Gastrocnemius medialis (tissue), 4 donors: Measurements from ENCODE around the gene PRX. TPM values are rescaled to one million over a fixed set of nuclear protein-coding genes. Genes with fewer than 3 reads are reported as not detected.

Experiments used
- ATAC-seq, 2 donors: fragments of 150-250 bp; one replicate each; pipeline ENCODE4 v1.9.1; 2016
- DNase-seq, 2 donors: peaks; one replicate each; pipeline ENCODE4 v3.0.0-alpha.2; 2019
- H3K27ac ChIP-seq, 4 donors: fragments of 200-600 bp; sonication (generic); 1 replicate in 1 of 4; 2 replicates in 3 of 4; pipeline ENCODE4 v1.5.1; 2016 to 2018; ENCODE audit warnings: mild to moderate bottlenecking in 2 of 4, moderate library complexity in 1 of 4
- H3K27me3 ChIP-seq, 3 donors: fragments of 200-600 bp; sonication (generic) in 2 of 3; 1 replicate in 1 of 3; 2 replicates in 2 of 3; pipeline versions ENCODE4 v1.5.1 to v1.6.0; 2016 to 2019; ENCODE audit warnings: mild to moderate bottlenecking in 1 of 3, moderate library complexity in 1 of 3
- H3K36me3 ChIP-seq, 2 donors: fragments of 200-600 bp; sonication (generic) in 1 of 2; one replicate each; pipeline ENCODE4 v1.5.1; 2017 to 2018
- H3K4me1 ChIP-seq, 2 donors: fragments of 200-600 bp; sonication (generic) in 1 of 2; one replicate each; pipeline ENCODE4 v1.5.1; 2016 to 2017; ENCODE audit warnings: mild to moderate bottlenecking in 2 of 2
- H3K4me3 ChIP-seq, 4 donors: fragments of 200-600 bp; sonication (generic) in 3 of 4; 1 replicate in 1 of 4; 2 replicates in 3 of 4; pipeline ENCODE4 v1.5.1; 2016 to 2019; ENCODE audit warnings: mild to moderate bottlenecking in 2 of 4
- H3K9me3 ChIP-seq, 3 donors: fragments of 200-600 bp; sonication (generic) in 2 of 3; 1 replicate in 1 of 3; 2 replicates in 2 of 3; pipeline ENCODE4 v1.5.1; 2016 to 2019
- CTCF ChIP-seq, 5 experiments: fragments of 450-650 bp in 3 of 5; fragments of 200-600 bp in 2 of 5; sonication (generic) in 2 of 5; IDR thresholded peaks in 4 of 5; conservative IDR thresholded peaks in 1 of 5; 1 replicate in 4 of 5; 2 replicates in 1 of 5; pipeline ENCODE4 v1.5.1; 2016 to 2019; ENCODE audit warnings: antibody characterized with exemption in 5 of 5, mild to moderate bottlenecking in 3 of 5, moderate library complexity in 3 of 5
- POLR2A ChIP-seq, 2 donors: fragments of 450-650 bp; IDR thresholded peaks; one replicate each; pipeline ENCODE4 v1.6.1; 2017; ENCODE audit warnings: antibody characterized with exemption in 2 of 2, mild to moderate bottlenecking in 2 of 2, moderate library complexity in 2 of 2
- in situ Hi-C, 4 donors: fragments of 200-750 bp; cut with MboI; loops; one replicate each; pipeline versions ENCODE4 v1.15.0 to v1.8.0; 2017; ENCODE audit warnings: low sequenced_read_pairs in 4 of 4
- intact Hi-C: fragments of 100-400 bp; cut with DNase I; formaldehyde crosslinking; loops from one replicate; pipeline ENCODE4 v1.15.1; 2023; ENCODE audit warnings: low total_unique reads
- total RNA-seq, 4 donors: library from RNA; depleted of rRNA; stranded (reverse); fragments of >200 nt; gene quantifications; one replicate each; pipeline versions ENCODE4 v1.1.0 to v1.2.3, GENCODE V29; 2016

Gene PRX
- total RNA-seq, 4 donors from 2014 or later, result 2.4 to 4.2 (median 3.2) TPM

GRCh38 chr19:40383668-40384248 lies 29.4 kb downstream of the PRX start:
- DNase-seq (no peak), ATAC-seq (no peak)
- in situ Hi-C loops, result loop anchor here in 1 of 4 donors (25.0 kb wide), 1 partner anchor 1379 kb away; the partner anchor contains the start of gene CEACAM6
- no peaks in the 10 kb centered on the region for H3K4me1 ChIP-seq
- no peaks in the 10 kb centered on the region for H3K9me3 ChIP-seq
- H3K4me3 ChIP-seq, result no peak overlapping the region
- intact Hi-C loops, result no loop called here
- no peak for TF ChIP-seq POLR2A (IDR thresholded peaks at IDR 0.05)
- no peak for TF ChIP-seq CTCF (IDR thresholded peaks at IDR 0.05 in 4 of 5, conservative IDR thresholded peaks at IDR 0.05 in 1 of 5)
- no peak overlapping the region for H3K27ac ChIP-seq
- H3K36me3 ChIP-seq, result peaks cover 0 to 5% of the 10 kb centered on the region in 2 donors
- H3K27me3 ChIP-seq, result no peaks in the 10 kb centered on the region

GRCh38 chr19:40381321-40381720 lies 31.9 kb downstream of the PRX start:
- in situ Hi-C loops, result loop anchor here in 1 of 4 donors (25.0 kb wide), 1 partner anchor 1381 kb away; the partner anchor contains the start of gene CEACAM6

GRCh38 chr19:40380199-40381037 lies 32.8 kb downstream of the PRX start:
- H3K27ac ChIP-seq, result no peak overlapping the region
- intact Hi-C loops (no loop called here), in situ Hi-C loops (loop anchor here in 1 of 4 donors (25.0 kb wide), 1 partner anchor 1382 kb away; the partner anchor contains the start of gene CEACAM6)
- H3K4me3 ChIP-seq, result no peak overlapping the region
- H3K27me3 ChIP-seq, result no peaks in the 10 kb centered on the region
- H3K4me1 ChIP-seq, result no peaks in the 10 kb centered on the region
- H3K36me3 ChIP-seq, result peaks cover 0 to 27% of the 10 kb centered on the region in 2 donors
- no peaks in the 10 kb centered on the region for H3K9me3 ChIP-seq
- ATAC-seq, result no peak
- no peak for TF ChIP-seq POLR2A (IDR thresholded peaks at IDR 0.05)
- no peak for TF ChIP-seq CTCF (IDR thresholded peaks at IDR 0.05 in 4 of 5, conservative IDR thresholded peaks at IDR 0.05 in 1 of 5)
- no peak for DNase-seq

More at GRCh38 chr19:40381321-40381720, 31.9 kb downstream of the PRX start:
- TF ChIP-seq POLR2A (IDR thresholded peaks at IDR 0.05) (no peak), CTCF (IDR thresholded peaks at IDR 0.05 in 4 of 5, conservative IDR thresholded peaks at IDR 0.05 in 1 of 5) (no peak)
- Histone ChIP-seq H3K4me3 (no peak overlapping the region), H3K27ac (no peak overlapping the region), H3K36me3 (peaks cover 0 to 23% of the 10 kb centered on the region in 2 donors), H3K27me3 (no peaks in the 10 kb centered on the region), H3K9me3 (no peaks in the 10 kb centered on the region), H3K4me1 (no peaks in the 10 kb centered on the region)
- intact Hi-C loops, result no loop called here
- no peak for ATAC-seq
- DNase-seq, result no peak

GRCh38 chr19:40379446-40380198 lies 33.6 kb downstream of the PRX start:
- in situ Hi-C loops, result loop anchor here in 1 of 4 donors (25.0 kb wide), 1 partner anchor 1383 kb away; the partner anchor contains the start of gene CEACAM6
- H3K36me3 ChIP-seq, result peaks cover 0 to 33% of the 10 kb centered on the region in 2 donors
- H3K4me1 ChIP-seq, result no peaks in the 10 kb centered on the region
- DNase-seq (no peak), ATAC-seq (no peak)
- no peak overlapping the region for H3K4me3 ChIP-seq
- H3K27ac ChIP-seq, result no peak overlapping the region
- H3K9me3 ChIP-seq, result no peaks in the 10 kb centered on the region
- TF ChIP-seq CTCF (IDR thresholded peaks at IDR 0.05 in 4 of 5, conservative IDR thresholded peaks at IDR 0.05 in 1 of 5) (no peak), POLR2A (IDR thresholded peaks at IDR 0.05) (no peak)
- no peaks in the 10 kb centered on the region for H3K27me3 ChIP-seq
- intact Hi-C loops, result no loop called here
